Measurements from ENCODE around the gene ATP1A4. TPM values are rescaled to one million over a fixed set of nuclear protein-coding genes. Genes with fewer than 3 reads are reported as not detected.

The ATP1A4 gene
- total RNA-seq, 2 donors from 2014 or later, result 0.68 to 1.1 TPM

DNA sequence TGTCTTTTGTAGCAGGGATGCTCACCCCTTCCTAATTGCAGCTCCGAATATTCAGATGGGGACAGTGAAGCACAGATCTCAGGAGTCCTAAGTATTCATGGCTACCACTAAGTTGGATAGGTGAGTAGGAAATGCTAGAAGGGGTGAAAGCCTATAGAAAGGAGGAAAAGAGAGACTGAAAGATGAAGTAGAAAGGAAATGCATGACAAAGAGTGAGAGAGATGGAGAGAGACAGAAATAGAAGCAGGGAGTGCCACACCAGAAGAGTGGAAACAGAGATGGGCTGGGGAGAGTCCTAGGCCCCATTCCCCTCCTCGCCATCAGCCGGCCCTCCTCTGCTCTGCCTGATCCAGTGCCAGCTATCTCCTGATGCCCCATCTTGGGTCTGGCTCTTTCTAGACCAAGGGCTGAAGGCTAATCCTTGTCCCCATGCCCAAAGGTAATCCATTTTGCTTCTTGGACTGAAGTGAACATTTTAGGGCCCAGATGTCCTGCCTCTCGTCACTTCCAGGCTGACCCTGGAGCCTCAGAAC, 55.8 kb downstream of the ATP1A4 start:
- ATAC-seq (ENCODE audit: insufficient number of reproducible peaks, low FRiP score, low read depth), result no peak
- Histone ChIP-seq H3K27ac (peak overlapping the region; percentile 90 to 95), H3K4me1 (ENCODE audit: control insufficient read depth in 1 of 2, low read depth in 2 of 2) (peaks cover 40 to 68% of the 10 kb centered on the region in 2 donors)

DNA sequence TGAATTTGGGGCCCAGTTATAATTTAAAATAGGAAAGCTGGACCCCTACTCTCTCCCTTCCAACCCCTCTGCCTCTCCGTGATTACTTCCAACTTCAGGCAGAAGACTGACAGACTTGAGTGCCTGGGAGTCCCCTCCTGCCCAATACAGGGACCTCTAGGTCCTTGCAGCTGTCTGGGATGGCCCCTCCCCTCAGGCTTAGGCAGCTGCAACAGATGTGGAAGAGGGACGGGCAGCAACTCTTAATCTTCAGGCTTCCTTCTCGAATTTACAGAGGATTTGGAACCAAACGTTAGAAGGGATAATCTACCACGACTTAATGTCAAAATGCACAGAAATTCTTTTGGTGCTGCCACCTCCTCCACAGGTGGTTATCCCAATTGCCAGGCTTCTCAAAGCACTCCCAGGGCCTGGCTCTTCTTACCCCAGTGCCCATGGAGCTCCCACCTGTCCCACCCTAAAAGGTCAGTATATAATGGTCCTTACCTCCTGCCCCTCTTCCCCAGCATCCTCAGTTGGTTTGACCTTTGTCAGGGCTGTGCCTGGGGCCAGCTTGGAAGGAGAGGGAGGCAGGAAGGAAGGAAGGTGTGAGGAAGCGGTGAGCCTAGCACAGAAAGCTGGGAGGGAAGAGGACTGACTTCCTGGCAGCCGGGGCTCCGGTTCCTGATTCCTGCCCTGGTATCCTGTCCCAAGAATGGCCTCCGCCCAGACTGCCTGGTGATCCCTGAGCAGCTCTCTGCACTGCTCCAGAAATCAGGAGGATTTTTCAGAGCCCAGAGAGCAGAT, 56.6 kb downstream of the ATP1A4 start:
- TF ChIP-seq, protein P1, sequence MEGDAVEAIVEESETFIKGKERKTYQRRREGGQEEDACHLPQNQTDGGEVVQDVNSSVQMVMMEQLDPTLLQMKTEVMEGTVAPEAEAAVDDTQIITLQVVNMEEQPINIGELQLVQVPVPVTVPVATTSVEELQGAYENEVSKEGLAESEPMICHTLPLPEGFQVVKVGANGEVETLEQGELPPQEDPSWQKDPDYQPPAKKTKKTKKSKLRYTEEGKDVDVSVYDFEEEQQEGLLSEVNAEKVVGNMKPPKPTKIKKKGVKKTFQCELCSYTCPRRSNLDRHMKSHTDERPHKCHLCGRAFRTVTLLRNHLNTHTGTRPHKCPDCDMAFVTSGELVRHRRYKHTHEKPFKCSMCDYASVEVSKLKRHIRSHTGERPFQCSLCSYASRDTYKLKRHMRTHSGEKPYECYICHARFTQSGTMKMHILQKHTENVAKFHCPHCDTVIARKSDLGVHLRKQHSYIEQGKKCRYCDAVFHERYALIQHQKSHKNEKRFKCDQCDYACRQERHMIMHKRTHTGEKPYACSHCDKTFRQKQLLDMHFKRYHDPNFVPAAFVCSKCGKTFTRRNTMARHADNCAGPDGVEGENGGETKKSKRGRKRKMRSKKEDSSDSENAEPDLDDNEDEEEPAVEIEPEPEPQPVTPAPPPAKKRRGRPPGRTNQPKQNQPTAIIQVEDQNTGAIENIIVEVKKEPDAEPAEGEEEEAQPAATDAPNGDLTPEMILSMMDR (IDR thresholded peaks at IDR 0.05), result no peak
- H3K4me3 ChIP-seq, result peak overlapping the region; percentile 3
- no peak for ATAC-seq (ENCODE audit: insufficient number of reproducible peaks, low FRiP score, low read depth)
- peaks cover 15% of the 10 kb centered on the region for H3K36me3 ChIP-seq
- no peaks in the 10 kb centered on the region for H3K9me3 ChIP-seq
- H3K4me1 ChIP-seq (ENCODE audit: control insufficient read depth in 1 of 2, low read depth in 2 of 2), result peaks cover 40 to 68% of the 10 kb centered on the region in 2 donors
- H3K27me3 ChIP-seq (replicated peaks; ENCODE audit: insufficient read depth), result no peaks in the 10 kb centered on the region
- H3K27ac ChIP-seq, result peak overlapping the region; percentile 54 to 95
- no peak for DNase-seq (ENCODE audit: low spot score)

More for the DNA sequence above, 55.8 kb downstream of the ATP1A4 start:
- H3K4me3 ChIP-seq, result peak overlapping the region; percentile 94
- H3K27me3 ChIP-seq (replicated peaks; ENCODE audit: insufficient read depth), result no peaks in the 10 kb centered on the region
- H3K36me3 ChIP-seq, result peaks cover 8% of the 10 kb centered on the region
- no peaks in the 10 kb centered on the region for H3K9me3 ChIP-seq
- TF ChIP-seq, protein P1 (IDR thresholded peaks at IDR 0.05), result no peak
- no peak for DNase-seq (ENCODE audit: low spot score)

DNA sequence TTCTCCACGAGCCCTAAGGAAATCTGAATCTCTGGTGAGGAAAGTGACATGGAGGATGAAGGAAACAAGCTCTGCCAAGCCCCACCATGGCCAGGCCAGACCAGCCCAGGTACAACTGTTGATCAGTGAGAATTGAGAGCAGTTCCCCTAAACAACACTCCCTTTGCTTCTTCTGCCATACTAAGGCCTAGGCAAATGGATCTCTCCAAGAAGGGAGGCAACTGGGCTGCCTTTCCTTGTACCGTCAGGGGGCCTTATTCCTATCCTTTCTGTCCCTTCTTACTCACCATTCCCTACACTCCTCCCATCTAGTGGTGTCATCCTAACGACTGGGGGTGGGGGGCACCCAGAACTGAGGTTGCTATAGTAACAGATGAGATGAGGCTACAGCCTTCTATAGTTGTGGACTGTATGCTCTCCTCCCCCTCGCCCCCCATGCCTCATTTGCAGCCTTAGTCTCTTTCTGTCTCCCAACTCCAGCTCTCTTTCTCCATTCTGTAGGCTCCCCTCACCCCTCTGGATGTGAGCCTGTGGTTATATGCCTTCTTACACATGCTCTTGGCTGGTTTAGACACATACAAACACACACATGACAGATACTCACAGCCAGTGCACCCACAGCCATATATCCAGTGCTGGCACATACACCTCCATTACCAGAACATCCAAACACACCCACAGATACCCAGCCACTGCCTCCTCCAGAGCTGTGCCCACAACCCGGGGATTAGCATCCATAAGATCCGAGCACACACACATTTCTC, 57.3 kb downstream of the ATP1A4 start:
- Histone ChIP-seq H3K27me3 (replicated peaks; ENCODE audit: insufficient read depth) (no peaks in the 10 kb centered on the region), H3K36me3 (peaks cover 23% of the 10 kb centered on the region), H3K9me3 (no peaks in the 10 kb centered on the region), H3K4me1 (ENCODE audit: control insufficient read depth in 1 of 2, low read depth in 2 of 2) (peaks cover 40 to 68% of the 10 kb centered on the region in 2 donors), H3K27ac (peak overlapping the region; percentile 54 to 95), H3K4me3 (peak overlapping the region; percentile 3)
- TF ChIP-seq, protein P1 (IDR thresholded peaks at IDR 0.05), result no peak
- no peak for DNase-seq (ENCODE audit: low spot score)
- ATAC-seq (ENCODE audit: insufficient number of reproducible peaks, low FRiP score, low read depth), result no peak

DNA sequence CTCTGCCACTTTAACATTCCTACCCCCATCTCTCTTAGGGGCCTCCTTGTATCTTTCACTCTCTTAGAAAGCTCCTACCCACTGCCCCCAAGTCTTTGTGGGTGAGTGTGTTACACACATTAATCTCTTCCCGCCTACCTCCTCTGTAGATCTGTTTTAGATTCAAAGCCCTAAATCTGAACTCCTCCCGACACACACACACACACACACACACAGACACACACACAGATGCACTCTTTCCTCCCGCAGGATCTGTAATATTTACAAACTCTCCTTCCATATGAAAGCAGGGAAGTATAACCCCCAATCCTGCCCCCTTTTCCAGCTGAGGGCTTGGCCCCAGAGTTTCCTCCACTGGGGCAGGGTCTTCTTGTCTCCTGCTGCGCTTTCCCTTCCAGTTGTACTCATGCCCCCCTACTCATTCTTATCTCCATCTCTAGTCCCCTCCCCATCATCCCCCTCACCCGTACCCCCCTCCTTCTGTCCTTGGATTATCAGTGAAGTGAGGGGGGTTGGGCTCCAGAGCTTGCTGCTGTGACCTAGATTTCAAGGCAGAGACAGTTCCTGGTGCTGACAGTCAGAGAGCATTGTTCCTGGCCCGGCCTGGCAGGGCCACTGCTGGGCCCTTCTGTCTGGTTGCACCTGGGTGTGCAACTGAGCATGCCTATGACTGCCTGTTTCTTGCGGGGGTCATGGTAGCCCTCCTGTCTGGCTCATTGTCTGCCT, 58.1 kb downstream of the ATP1A4 start:
- H3K27ac ChIP-seq, result peak overlapping the region; percentile 66 to 95
- peaks cover 31% of the 10 kb centered on the region for H3K36me3 ChIP-seq
- DNase-seq (ENCODE audit: low spot score) (no peak), ATAC-seq (ENCODE audit: insufficient number of reproducible peaks, low FRiP score, low read depth) (no peak)
- TF ChIP-seq, protein P1 (IDR thresholded peaks at IDR 0.05), result no peak
- H3K9me3 ChIP-seq, result no peaks in the 10 kb centered on the region
- H3K27me3 ChIP-seq (replicated peaks; ENCODE audit: insufficient read depth), result no peaks in the 10 kb centered on the region
- no peak overlapping the region for H3K4me3 ChIP-seq
- peaks cover 40 to 64% of the 10 kb centered on the region in 2 donors for H3K4me1 ChIP-seq (ENCODE audit: control insufficient read depth in 1 of 2, low read depth in 2 of 2)
